Umbilical cord (tissue), 2 donors: ENCODE results near the gene TECPR2. TPM values are rescaled to one million over a fixed set of nuclear protein-coding genes. Genes with fewer than 3 reads are reported as not detected.
"Not testable (repeated sequence)": the region's sequence is repeated elsewhere in the genome, so short reads cannot be mapped to it uniquely, and the experiment has no call there.

Experiments used
- DNase-seq: peaks from one replicate; pipeline ENCODE4 v3.0.0-alpha.2; 2015; ENCODE audit warnings: low spot score
- total RNA-seq: library from RNA; depleted of rRNA; stranded (reverse); fragments of >200 nt; gene quantifications from one replicate; pipeline ENCODE4 v1.2.3, GENCODE V29; 2014; ENCODE audit warnings: low replicate concordance; ENCODE audit not compliant: insufficient read depth

The TECPR2 gene, protein sequence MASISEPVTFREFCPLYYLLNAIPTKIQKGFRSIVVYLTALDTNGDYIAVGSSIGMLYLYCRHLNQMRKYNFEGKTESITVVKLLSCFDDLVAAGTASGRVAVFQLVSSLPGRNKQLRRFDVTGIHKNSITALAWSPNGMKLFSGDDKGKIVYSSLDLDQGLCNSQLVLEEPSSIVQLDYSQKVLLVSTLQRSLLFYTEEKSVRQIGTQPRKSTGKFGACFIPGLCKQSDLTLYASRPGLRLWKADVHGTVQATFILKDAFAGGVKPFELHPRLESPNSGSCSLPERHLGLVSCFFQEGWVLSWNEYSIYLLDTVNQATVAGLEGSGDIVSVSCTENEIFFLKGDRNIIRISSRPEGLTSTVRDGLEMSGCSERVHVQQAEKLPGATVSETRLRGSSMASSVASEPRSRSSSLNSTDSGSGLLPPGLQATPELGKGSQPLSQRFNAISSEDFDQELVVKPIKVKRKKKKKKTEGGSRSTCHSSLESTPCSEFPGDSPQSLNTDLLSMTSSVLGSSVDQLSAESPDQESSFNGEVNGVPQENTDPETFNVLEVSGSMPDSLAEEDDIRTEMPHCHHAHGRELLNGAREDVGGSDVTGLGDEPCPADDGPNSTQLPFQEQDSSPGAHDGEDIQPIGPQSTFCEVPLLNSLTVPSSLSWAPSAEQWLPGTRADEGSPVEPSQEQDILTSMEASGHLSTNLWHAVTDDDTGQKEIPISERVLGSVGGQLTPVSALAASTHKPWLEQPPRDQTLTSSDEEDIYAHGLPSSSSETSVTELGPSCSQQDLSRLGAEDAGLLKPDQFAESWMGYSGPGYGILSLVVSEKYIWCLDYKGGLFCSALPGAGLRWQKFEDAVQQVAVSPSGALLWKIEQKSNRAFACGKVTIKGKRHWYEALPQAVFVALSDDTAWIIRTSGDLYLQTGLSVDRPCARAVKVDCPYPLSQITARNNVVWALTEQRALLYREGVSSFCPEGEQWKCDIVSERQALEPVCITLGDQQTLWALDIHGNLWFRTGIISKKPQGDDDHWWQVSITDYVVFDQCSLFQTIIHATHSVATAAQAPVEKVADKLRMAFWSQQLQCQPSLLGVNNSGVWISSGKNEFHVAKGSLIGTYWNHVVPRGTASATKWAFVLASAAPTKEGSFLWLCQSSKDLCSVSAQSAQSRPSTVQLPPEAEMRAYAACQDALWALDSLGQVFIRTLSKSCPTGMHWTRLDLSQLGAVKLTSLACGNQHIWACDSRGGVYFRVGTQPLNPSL (N-terminal part only)
- 7.2 TPM for total RNA-seq

DNA sequence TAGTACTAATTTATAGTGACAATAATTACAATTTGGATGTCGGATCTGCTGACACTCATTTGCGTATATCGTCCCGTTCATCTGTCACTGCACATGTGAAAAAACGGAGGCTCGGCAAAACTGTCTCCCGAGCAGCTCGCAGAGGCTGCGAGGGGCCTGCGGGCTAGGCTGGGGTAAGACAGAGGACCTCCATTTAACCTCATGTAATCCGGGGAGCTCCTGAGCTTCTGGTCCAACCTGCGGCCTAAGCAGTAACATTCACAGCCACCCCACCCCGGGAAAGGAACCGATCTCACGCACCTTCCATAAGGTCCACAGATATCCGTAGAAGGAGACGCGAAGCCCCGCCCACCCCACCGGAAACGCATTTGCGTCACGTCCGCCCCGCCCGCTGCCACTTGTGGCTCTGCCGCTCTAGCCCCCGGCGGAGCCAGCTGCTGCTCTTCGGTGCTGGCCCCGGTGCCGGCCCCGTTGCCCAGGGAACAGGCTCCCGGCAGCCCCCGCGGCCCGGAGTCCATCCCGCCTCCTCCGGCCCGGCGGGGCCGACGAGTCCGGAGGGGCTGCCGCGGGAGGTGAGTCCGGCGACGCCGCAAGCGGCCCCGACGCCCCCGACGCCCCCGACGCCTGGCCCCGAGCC, at the start of gene TECPR2, which contains the start of gene CINP:
Gene TECPR2 (plus strand): TSS at position 397 of the 637 bp plus-strand sequence. CDS start 13,781 bp downstream, outside the sequence.
Gene CINP (minus strand): TSS at position 346 of the 637 bp plus-strand sequence. CDS start 39 bp downstream, at position 307.
- DNase-seq: peak; percentile 96

DNA sequence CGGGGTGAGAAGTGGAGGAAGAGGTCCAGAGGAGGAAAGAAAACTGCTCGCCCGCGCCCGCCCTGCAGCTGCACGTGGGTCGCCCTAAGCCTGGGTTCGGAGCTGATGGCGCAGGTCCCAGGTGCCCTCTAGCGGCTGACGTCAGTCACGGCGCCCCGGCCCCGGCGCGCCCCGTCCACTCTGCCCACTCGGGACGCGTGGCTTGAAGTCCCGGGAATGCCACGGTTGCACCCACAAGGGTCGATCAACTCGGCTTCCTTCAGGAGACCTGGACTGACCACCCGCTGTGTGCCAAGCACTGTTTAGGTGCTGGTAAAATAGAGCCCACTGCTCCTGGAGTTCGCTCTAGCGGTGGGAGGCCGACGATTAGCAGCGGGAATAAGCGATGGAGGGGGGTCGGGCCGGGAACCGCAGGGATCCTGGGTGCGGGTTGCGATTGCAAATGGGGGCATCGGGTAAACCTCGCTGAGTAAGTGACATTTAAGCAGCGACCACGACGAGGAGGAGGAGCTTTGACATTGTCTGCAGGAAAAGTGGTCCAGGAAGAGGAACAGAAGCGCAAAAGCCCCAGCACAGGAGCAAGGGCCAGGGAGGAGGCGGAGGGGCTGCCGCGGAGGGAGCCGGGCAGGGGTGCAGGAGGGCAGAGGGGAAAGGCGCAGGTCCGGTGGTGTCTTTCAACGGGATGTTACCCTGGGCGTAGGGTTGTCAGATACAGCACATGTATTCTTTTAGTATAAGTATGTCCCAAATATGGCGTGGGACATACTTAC, 48.3 kb upstream of the TECPR2 start:
- DNase-seq: peak; percentile 85

DNA sequence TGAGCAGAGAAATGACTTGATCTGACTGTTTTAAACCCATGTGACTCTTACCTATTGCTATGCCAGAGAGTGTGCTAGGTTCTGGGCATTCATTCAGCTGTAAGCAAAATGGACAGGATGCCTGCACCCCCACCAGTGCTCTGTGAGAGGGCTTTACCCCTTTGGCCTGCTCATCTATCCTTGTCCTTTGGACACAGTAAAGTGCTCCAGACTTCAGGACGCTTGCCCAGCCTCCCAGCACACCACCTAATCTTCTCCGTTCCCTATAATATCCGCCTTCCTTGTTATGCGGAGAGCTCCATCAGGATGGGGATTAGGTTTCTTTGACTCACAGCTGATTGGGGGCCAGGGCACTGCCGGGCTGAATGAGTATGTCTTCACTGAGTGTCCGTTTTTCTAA, 47.6 kb upstream of the TECPR2 start:
- no peak for DNase-seq

DNA sequence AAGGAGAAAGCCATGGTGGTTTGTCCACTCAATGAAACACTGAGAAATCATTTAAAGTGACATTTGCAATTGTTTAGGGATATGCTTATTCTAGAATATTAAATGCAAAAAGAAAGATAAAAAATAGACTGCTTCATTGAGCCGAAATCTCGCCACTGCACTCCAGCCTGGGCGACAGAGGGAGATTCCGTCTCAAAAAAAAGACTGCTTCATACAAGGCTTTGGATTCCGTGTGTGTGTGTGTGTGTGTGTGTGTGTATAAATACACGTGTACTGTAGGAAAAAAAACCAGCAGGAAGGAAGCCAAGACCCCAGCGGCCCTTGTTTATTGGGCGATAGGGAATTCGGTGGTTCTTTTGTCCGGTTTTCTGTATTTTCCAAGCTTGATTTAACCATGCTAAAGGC, 46.4 kb upstream of the TECPR2 start:
- DNase-seq: no peak

DNA sequence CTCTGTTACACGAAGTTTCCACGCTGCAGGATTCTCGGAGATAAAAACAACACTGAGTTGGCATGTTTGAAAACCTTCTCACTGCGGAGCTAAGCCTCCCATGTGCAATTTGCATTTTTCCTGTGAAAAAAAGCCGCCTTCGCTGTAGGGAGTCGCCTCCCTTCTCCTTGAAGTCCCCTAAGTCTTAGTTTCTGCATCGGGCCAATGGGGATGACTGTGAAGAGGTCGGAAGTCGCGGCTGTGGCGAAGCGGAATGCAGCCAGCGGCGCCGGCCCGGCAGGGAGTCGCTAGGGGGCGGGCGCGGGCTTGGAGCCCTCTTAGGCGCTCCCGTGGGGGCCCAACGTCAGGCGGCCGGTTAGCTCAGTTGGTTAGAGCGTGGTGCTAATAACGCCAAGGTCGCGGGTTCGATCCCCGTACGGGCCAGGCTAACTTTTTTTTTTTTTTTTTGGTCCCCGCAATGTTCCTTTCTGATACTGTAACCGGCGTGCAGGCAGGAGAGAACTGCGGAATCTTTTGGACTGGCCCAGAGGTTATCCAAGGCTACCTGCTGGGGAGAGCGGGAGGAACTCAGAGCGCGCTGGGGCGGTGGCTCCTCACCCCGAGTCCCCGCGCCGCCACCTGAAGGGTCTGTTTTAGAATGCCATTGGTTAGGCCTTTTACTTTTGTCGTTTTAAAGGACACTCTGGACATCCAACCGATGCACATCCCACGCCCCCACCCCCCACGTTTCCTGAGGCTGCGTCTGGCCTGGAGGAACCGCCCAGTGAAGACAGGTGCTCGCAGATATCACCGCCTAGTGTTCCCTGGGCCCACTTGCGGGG, 45.8 kb upstream of the TECPR2 start:
- peak; percentile 95 for DNase-seq

DNA sequence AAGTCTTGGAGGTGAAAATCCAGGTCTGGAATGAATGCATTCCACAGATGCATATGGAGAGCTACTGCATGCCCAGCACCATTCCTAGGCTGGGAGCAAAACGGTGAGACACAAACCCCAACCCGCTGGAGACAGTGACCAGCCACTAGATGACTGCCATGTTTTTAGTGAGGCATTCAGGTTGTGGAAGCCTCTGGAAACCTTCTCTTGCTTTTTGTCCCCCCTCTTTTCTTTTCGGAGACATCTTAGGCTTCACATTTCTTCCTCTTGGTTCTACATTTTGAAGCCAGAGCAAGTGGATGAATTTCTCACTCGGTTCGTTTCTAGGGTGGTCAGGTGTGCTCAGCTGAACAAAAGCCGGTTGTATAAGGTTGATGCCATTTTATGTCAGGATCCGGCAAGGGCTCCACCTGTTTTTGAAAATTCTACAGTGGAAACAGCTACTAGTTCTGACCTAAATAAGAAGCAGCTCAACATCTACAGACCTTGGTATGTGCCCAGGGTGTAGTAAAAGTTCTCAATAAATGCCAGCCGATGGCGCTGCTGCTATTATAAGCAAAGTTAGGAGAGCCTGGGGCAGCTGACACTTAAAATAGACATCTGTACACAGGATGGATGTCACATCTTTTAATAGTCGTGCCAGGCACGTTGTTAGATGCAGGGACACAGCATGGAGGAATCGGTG, 45.0 kb upstream of the TECPR2 start:
- peak; percentile 16 for DNase-seq

DNA sequence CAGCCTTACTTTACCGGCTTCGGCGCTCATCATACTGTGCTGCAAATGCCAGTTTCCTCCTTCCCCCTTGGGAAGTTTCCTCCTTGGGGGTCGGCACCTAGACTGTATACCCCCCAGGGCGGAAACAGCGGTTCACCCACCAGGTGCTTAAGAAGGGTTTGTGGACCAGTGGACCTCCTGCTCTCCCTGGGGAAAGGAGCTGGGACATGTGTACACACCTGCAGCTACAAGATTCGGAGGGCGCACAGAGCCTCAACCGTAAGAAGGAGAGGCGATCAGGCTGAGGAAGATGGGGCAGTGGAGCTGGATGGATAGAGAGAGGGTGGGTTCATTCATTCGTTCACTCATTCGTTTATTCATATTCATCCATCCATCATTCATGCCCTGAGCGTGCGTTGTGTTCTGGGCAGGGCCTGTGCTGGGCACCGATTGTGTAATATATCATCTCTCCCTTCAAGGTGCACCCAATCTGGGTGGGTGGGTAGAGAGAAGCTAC, 43.9 kb upstream of the TECPR2 start:
- no peak for DNase-seq

DNA sequence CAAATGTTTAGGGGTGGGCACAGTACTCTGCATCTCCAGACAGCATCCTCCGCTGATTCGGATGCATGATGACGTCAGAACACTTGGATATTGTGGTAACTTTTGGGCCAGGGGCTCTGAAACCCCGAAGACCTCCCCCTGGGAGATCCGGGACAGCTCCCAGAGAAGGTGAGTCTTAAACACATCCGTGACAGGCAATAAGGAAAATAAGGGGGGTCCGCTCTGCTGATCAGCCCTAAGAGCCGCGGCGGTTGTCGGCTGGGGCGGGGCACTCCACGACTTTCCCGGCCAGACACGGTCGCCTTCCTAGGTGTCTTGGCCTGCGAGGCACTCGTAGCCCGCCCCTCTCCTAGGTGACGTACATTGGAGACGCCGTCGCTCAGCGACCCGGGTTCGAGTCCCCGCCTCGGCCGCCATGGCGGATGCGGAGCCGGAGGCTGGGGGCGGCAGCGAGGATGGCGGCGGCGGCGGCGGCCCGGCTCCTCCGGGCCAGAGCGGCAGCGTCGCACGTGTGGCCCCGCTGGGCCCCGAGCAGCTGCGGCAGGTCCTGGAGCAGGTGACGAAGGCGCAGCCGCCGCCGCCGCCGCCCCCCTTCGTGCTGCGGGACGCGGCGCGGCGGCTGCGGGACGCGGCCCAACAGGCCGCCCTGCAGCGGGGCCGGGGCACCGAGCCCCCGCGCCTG, 43.2 kb upstream of the TECPR2 start, which contains the start of gene ZNF839:
Gene ZNF839 (plus strand): TSS at position 396 of the 682 bp plus-strand sequence. CDS start 20 bp downstream, at position 416.
- peak; percentile 93 for DNase-seq

DNA sequence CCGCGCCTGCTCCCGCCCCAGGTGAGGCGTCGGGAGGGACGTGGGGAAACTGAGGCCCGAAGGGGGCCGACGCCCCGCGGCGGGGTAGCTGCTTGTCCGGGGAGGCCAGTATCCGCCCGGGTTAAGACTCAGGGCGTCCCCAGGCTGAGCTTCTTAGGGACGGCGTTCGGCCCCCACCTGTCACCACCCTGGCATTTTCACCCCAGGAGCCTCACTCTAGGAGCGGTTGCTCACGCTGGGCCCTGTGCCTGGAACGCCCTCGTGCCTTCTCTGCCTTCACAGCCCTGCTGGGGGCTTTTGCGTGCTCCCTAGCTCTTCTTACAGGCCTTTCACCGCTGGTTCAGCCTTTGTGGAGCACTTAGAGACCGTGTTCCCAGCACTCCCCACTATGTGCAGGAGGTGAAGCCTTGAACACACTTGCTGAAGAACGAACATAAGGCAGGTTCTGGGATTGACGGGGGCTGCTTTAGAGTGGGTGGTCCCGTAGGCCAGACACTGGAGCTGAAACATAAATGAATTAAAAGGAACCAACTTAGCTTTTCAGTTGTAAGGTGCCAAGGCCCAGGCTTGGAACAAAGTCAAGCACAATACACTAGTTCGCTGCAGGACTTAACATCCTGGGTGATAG, 42.6 kb upstream of the TECPR2 start:
- DNase-seq: peak; percentile 47

DNA sequence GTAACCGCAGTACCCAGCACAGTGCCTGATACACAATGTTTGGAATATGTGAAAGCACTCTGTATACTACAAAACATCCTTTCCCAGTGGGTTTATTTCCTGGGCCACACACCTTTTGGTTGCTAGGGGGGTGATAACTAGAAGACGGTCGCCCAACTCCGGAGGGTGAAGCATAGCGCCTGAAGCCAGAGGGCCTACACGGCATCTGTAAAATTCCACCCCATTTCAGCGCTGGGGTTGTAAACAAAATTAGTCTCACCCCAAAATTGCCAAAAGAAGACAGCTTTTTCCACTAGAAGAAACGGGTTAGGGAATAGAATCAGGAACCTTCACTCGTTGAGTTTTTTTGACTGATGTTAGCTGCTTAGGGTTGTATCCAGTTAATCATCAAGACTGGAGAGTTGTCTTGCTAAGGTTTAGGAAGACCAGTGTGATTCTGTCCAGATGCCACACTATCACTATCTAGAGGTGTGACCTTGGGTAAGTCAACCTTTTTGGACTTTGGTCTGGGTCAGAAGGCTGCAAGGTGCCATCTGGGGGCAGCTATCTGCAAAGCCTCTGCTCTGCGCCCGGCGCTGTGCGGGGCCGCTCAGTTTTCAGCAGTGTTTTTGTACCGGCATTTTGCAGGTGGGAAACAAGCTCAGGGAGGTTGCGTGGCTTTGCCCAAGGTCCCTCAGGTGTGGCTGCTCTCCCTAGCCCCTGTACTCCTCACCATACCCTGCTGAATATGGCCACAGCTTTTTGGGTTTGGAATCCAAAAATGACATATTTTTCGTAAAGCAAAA, 41.9 kb upstream of the TECPR2 start:
- DNase-seq: no peak

DNA sequence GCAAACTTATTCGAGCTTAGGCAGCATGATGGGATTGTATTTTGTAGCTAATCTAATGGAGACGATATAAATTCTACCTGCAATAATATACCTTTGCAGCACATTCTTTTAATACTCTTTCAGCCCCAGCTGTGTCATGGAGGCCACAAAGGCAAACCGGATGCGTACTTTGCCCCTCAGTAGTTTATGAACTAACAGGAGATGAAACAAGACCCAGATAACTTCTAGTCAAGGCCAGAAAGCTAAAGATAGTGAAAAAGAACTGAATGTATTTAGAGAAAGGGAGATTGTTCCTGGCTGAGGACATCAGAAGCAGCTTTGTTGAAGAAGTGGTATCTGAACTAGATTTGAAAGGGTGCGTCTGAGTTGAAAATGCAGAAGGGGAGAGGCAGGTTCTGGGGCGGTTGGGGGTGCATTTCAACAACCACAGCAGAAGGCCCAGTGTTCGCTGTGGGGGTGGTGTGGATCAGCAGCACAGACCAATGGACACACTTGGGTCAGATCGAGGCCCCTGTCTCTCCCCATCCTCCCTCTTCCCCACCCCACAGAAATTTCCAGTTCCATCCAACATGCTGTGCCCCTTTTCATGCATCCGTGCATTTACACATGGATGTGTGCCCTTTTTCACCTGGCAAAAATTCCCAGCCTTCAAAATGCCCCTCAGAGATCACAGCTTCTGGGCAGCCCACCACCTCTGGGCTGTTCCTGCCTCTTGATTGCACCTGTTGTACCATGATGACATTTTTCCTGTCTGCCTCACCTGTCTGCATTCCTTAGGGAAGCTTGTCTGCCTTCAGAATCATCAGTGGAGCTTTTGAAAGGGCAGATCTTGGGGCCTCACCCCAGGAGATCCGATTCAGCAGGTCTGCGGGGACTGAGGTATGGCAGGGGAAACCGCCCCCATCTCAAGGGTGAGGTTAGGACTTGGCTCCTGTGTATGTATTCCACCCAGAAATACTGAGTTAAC, 41.0 kb upstream of the TECPR2 start:
- no peak for DNase-seq

DNA sequence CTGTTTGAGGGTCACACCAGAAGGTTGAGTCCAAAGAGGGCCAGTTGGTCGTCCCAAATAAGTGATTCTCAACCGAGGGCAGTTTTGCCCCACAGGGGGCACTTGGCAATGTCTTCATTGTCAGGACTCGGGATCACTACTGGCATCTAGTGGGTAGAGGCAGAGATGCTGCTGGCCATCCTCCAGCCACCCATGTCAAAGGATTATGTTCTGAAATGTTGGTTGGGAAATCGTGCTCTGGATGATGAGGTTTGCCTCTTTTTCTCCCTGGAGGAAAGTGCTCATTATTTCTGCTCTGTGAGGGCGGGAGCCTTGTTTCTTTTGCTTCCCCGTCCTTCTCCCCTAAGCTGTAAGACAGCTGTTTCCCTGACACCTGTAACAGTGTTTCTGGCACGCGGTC, 39.6 kb upstream of the TECPR2 start:
- DNase-seq: peak; percentile 71

DNA sequence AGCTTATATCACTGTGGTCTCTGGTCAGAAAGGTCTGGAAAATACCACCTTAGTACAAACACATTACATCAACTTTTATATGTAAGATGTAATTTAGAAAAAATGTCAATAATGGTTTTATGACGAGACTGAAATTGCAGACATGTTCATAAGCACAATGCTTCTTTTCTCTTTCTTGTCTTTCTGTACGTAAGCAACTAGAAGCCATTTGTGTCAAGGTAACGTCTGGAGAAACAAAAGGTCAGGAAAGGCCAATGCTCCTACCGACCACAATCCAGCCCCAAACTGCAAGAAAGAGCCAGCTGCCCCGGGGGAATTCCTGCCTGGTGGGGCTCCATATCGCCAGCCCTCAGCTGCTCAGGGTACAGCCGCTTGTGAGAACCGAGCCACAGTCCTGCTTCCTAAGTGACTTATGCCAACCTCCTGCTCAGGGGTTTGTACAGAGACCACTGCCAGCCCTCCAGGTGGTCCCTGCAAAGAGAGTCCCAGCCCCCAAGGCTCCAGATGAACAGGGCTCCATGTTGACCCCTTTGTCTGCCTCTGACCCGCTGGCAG, 36.9 kb upstream of the TECPR2 start:
- DNase-seq: no peak

DNA sequence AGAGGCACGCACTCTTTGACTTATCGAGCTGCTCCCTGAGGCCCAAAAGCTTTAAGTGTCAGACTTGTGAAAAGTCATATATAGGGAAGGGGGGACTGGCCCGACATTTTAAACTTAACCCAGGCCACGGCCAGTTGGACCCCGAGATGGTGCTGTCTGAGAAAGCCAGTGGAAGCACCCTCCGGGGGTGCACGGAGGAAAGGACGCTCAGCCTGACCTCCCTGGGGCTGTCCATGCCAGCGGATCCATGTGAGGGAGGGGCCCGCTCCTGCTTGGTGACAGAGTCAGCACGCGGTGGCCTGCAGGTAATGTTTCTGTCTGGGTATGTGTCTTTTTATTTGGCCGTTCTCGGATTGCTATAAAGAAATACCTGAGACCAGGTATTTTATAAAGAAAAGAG, 36.2 kb upstream of the TECPR2 start:
- DNase-seq: no peak

DNA sequence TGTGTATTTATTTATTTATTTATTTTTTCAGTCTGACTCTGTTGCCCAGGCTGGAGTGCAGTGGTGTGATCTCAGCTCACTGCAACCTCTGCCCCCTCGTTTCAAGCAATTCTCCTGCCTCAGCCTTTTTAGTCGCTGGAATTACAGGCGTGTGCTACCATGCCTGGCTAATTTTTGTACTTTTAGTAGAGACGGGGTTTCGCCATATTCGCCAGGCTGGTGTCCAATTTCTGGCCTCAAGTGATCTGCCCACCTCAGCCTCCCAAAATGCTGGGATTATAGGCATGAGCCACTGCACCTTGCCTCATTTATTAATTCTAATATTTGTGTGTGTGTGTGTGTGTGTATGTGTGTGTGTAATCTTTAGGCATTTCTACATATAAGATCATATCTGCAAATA, 33.4 kb upstream of the TECPR2 start:
- DNase-seq: not testable (repeated sequence)
